CD4-positive, alpha-beta T cell treated with Interferon gamma for 1 hour (primary cell): ENCODE data around the gene BCAR1.
"Not testable (repeated sequence)": the region's sequence is repeated elsewhere in the genome, so short reads cannot be mapped to it uniquely, and the experiment has no call there.

ENCODE experiments used
- DNase-seq: peaks from one replicate; pipeline ENCODE4 v3.0.0-alpha.2; 2020

BCAR1 gene

DNA sequence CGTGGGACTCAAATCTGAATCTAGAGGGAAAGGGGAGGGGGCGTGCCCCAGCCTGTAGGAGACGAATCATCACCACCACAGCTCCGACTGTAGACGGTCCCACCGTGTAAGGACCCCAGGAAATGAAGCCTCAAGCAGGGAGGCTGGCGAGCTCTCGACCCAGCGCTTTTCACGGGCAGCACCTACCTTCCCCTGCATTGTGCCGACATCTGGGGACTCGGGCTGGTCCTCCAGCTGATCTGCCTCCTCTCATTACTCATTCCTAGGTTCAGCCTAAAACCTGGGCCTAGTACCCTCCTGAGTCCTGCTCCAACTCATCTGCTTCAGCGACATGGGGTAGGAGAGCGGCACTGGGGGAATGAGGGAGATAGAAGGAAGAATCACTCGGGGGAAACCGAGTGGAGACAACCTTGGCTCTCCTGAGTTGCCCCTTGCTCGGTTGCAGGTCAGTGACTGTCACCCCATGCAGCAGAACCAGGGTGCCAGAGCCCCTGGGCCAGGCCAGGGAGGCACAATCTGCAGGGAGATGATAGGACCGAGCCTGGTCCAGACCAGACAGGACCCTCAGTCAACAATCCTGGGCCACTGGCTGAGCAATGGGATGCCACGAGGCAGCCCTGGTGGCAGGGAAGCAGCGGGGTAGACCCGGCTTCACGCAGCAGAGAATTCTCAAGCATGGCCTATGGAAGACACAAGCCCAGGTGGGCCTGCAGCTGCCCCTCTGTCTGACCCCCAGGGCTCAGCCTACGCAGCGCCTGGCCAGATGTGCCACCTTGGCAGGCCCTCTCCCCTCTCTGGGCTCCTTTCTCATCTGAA lies 833 bp upstream of the BCAR1 start:
- DNase-seq: no peak

DNA sequence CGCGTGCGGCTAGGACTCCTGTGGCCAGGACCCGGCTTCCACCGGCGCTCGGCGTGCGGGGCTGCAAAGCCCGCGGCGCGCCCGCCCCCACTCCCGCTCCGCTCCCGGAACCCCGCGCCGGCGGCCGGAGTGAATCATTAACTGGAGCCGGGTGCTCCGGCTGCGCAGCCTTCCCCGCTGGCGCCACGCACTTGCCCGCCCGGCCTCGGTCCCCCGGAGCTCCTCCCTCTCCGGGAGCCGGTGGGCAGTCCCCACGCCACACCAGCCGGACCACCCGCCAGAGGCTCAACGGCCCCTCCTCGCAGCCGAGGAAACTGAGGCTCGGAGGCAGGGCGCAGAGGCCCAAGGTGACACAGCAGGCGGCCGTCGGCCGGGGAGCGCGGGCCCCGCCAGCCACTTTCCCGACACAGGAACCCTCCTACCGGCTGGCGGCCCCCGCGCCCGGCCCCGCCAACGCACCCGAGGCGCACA lies 580 bp downstream of the BCAR1 start:
- DNase-seq: no peak

DNA sequence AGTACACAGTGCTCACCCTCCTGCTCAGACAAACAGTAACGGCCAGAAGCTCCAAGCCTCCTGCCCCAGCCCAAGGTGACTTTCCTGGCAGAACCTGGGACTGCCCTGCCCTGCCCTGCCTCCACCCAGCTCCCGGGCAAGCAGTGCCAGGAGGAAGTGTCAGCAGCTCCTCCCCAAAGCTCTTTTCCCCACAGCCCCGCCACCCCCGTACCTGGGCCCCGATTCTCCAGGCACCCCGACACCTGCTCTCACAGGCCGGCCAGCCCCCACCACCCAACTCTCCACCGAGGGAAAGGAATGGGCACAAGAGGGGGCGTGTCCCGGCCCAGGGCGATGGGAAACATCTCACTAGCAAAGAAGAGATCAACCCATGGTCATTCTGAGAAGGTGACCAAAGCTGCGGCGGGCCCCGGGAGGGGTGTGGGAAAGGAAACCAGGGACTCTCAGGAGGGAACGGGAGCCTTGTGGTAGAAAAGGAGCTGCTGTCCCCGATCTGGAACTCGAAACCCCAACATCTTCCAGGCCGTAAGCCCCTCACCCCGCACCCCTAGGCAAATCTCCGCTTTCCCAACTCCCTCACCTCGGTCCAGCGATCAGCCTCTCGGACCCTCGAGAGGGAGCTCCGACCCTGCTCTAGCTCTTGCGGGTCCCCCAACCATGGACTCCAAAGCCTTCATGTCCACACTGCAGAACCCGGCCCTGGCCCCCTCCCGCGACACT lies 1.2 kb downstream of the BCAR1 start:
- no peak for DNase-seq

DNA sequence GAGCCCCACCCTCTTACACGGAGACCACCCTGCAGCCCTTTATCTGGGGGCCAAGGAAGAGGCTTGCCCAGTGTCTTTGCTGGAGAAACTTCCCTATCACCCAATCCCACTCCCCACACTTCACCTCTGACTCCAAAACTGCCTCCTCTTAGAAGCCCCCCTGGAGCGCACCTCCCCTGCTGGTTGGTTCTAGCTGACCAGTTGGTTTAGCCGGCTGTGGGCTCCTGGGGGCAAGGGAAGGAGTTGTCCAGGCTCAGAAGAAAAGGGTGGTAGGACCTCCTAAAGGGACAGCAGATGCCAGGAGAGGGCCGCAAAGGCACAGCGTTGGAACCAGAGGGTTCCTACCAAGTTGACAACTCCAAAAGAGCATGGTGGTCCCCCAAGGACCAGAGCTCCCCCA lies 2.0 kb downstream of the BCAR1 start:
- DNase-seq: no peak

DNA sequence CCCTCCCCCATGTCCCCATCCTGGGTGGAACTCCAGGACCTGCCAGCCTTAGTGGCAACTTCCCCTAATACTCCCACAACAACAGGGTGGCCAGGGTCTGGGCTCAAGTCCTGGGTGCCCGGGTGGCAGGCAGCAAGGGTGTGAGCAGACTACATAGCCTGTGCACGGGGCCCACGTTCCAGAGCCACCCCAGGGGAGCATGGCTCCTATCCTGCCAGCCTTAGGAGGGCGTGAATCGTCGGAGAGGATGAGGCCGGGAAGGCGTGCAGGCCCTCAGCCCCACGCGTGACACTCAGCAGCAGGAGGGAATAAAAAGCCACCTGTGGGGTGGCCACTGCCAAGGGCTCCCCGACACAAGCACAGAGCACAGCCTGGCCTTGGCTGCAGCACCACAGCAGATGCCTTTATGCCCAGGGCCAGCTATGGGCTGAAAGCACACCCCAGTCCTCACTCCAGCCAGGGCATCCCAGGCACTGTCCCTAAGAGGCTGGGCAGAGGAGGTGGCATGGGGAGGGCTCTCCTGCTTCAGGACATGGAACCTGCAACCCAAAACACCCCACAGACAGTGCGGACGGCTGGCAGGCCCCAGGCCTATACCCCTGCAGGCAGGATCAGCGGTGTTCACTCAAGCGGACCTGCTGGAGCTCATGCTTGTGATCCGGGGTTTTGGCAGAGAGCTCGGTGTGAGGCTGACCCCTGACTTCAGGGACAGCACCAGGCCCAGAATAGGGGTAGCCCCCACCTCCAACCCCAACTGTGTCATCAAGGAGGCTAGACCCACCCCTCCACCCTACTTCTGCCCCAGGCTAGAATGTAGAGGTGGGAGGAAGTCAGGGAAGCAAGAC lies 2.7 kb downstream of the BCAR1 start:
- DNase-seq: no peak

DNA sequence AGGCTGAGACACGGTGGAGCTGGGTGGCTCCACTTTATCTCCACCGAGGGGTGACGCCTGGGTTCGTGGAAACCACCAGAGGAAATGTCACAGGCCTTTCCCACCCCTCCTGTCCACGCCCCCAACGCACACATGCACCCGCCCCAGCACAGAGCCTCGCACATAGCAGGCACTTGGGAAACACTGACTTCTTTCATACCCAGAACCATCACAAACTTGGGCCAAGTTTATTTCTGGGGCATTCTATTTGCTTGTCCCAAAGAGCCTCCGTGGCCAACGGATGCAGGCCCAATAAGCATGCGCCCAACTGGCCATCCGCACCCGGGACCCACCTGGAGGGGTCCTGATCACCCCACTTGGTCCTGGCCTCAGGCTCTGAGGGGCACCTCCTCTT lies 3.3 kb downstream of the BCAR1 start:
- DNase-seq: no peak

DNA sequence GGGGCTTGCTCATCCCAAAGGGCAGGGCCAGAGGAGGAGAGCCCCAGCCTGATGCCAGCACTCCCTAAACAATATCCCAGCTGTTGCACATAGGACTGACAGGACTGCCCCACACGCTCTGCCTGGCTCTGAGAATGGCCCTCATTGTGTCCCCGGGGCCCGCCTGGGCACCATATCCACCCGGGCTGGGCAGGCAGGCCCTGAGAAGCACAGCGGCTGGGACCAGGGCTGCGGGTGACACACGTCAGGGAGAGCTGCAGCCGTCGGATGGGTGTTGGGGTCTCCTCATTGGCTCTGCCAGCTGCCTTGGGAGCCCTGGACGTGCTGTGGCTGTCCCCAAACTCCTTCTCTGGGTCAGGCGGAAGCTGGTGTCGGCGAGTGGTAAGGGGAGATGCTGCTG lies 4.2 kb downstream of the BCAR1 start:
- DNase-seq: no peak

DNA sequence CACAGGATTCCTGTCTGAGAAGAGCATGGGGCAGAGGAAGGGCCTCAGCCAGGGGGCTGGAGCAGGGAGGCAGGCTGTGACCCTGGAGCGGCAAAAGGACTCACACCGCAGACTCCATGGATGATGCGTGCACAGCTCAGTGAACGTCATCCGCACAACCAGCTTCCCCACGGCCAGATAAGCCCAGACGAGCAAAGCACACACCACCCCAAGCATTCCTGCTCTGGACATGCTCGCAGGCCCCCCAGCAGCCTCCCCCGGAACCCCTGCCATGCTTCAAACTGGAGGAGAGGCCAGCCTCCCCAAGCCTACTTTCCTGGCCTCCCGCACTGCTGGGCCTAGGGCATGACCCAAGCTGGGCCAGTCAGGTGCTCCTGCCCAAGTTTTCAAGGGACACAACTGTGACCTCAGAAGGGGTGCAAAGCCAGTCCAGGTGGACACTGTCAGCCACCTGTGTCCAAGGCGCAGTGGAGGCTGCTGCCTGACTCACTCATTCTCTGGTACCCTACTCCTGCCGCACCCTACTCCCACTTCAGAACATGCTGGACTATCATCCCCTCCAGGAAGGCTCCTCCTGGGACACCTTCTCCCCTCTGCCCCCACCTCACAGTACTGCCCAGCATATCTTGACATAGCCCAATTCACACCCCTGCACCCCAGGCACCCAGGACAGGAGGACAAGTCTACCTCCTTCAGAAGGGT lies 4.8 kb downstream of the BCAR1 start:
- no peak for DNase-seq

DNA sequence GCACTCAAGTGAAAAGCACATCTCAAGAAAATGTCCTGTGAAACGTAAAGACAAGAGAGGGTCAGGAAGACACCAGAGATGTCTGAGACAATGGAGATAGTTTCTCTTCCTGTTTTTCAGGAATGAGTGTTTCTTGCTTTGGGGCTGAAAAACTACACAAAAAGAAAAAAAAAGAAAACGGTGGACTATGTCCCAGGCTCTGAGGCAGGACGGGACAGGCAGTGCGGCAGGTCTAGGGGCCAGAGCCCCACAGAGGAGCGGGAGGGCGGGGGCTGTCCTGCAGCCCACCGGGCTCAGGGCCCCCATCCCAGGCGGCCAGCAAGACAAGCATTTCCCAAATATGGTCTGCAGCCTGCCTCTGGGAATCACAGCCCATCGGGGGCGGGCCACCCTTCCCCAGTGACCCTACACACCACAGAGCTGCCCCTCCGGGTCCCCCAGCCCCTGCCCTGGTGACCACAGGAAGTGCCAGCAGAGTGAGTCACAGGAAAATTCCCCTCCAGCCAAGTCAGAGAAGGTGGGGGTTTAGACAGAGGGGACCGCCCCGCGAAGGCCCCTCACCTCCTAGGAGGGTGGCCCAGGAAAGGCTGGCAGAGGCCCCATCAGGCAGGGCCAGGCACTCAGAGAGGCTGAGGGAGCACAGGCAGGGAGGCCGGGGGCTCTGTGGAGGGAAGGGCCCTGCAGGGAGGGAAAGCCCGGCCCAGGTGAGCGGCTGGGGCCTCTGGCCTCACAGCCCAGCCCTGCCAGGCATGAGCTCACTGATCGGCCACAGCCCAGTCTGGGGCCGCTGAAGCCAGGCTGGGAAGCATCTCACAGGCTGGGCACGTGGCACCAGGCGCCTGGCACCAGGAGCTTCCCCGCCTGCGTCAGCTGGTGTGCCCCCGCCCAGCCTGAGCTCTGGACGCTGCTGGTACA lies 6.3 kb downstream of the BCAR1 start:
- DNase-seq: no peak

DNA sequence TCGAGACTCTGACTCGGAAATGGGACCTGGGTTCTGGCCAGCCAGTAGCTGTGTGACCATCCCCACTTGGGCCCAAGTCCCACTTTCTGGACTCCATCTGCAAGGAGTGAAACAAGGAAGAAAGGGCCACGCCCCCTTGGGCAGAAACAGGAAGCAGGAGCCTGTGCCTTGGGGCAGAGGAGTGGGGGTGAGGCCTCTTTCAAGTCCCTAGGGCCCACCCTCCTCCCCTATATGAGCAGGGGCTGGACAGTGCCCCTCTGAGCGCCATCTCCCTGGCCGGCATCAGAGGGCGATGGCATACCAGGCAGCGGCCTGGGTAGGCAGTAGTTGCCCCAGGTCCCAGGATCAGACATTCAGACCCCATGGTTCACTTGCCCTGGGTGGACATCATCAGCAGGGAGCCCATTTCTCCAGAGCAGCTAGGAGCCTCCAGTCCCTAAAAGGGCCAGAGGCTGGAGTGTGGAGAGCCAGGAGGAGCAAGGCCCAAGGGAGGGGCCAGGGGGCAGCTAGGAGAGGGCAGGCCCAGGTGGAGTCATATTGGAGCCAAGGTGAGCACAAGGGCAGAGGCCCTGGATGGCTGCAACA lies 7.1 kb downstream of the BCAR1 start:
- DNase-seq: no peak

DNA sequence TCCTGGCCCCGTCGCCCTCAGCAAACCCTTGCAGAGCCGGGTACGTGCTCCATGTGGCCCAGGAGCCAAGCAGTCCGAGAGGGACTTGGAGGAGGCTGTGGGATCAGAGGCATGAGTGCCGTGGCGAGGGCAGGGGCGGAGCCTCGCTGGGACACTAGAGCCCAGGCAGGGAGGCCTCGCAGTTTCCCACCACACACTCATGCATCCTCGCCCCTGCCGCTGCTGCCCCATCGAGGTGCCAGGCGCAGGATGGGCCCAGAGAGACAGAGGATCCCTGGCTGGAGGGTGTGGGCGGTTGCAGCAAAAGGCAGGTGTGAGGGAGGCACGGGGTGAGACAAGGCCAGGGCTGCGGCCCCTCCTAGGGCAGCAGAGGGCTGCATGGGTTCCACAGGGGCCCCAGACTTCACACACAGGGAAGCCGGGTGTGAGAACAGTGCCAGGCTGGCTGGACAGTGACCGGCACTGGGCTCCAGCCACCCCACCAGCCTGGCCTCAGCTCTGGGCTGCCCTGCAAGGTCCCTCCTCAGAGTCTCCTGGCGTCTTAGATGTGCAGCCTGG lies 7.7 kb downstream of the BCAR1 start:
- no peak for DNase-seq

DNA sequence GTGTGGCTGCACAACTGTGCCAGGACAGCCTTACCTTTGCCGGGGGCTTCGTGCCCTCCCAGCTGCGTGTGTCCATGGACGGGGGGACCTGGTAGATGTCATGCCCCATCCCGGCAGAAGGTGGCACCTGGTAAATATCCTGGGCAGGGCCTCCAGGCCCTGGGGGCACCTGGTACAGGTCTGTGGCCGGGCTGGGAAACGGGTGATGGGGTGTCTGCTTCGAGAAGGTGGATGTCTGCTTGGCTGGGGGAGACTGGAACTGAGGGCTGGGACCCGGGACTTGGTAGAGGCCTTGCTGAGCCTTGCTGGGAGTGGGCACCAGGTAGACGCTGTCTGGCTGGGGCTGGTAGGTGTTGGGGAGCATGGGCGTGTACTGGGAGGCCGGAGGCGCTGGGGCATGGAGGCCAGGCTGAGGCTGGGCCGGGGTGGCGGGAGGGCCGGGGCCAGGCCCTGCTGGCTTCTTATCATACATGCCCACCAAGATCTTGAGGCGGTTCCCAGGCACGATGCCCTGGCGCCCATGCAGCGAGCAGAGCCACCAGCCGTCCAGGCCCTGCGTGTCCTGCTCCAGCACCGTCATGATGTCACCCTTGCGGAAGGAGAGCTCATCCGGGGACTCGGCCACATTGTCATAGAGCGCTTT lies 8.9 kb downstream of the BCAR1 start:
- DNase-seq: not testable (repeated sequence)

DNA sequence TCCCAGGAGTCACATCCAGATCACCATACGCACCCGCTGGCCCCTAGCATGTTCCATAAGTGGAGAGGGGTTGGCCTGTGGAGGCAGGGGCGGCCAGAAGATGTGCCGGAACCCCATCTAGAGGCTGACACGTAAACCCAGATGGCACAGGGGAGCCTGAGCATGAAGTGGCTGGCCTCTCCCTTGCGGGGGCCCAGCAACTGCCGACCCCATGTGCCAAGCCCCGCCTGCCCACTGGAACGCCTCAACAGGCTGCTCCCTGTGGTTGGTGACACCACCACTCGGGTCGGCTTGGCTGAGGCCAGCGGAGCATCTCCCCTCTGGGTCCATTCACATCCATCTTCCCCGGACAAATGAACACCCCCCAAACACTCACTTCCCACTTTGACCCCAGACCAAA lies 9.5 kb downstream of the BCAR1 start:
- DNase-seq: no peak

DNA sequence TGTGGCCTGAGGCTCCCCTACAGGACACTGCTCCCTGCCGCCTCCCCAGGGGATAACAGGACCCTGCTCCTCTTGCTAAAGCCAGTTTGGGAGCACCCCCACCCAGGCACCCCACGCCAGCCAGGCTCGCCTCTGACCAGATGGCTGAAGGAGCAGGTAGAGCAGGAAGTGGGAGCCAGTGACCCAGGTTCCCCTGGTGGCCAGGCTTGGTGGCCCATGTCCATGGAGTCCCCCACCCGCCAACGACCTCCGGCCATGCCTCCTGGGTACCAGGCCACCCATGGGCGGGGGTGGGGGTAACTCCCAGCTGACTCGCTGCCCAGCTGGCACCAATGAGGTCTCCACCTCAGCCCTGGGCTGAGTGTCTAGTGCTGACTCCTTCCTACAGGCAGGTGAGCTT lies 10.0 kb downstream of the BCAR1 start:
- no peak for DNase-seq

DNA sequence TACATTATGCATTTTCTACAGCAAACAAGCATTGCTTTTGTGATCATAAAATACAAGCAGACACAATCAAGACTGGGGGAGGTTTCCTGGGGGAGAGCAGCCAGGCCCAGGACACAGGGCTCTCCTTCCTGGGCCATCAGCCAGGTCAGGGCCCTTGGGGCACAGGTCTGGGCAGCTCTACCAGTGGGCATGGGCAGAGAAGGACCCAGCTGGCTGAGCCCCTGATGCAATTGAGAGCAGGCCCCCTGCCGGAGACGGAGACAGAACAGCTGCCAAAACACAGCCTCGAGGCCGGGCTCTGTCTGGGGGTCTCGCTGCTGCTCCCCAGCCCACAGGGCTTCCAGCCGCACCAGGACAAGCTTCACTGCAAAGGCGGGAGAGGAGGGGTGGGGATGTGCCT lies 10.8 kb downstream of the BCAR1 start:
- DNase-seq: not testable (repeated sequence)

DNA sequence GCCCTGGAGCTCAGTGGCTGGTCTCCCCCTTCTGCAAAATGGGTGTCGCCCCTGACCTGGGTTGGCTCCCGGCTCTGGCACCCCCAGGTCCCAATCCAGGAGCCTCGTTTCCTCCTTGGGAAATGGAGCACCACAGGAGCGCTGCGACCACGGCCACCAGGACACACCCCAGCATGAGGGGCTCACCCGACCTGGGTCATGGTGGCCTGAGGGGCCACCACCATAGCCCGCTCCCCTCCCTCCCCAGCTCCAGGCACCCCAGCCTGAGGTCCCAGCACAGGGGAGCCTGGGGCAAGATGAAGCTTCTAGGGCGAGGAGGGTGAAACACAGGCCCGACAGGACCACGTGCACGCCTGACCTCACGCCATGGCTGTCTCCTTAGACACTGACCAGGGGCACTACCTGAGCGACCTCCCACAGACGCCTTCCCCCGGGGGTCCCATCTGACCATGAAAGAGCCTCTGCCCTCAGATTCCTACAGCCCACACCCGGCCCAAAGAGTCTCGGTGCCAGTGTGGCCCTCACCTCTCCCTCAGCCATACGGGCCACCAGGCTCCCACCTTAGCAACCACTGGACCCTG lies 11.8 kb downstream of the BCAR1 start:
- no peak for DNase-seq

DNA sequence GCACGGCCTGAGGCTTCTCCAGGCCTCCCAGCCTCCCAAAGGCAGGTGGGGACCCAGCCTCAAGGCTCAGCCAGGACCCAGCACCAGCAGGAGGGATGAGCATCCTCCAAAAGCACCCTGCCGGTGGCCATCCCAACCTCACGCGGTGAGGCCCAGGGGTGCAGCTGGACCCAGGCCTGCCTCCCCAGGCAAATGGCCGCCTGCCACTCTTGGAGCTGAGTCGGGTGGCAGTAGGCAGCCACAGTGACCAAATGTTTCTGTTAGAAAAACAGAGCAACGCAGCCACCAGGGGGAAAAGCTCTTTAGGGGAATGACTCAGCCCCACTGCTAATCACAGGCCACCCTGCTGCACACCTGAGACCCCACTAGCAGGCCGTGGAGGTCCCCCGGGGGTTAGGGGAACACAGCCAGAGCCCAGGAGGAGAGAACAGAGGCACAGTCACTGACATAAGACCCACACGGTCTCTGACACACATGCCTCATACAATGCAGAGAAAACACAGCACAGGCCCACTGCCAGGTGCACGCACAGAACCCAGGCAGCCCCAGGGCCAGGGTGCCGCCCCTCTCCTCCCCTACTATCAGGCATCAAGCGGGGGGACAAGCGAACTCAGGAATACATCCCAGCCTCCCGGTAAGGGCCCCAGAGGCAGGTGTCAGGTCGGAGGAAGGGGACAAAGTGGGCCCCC lies 12.4 kb downstream of the BCAR1 start:
- DNase-seq: no peak

DNA sequence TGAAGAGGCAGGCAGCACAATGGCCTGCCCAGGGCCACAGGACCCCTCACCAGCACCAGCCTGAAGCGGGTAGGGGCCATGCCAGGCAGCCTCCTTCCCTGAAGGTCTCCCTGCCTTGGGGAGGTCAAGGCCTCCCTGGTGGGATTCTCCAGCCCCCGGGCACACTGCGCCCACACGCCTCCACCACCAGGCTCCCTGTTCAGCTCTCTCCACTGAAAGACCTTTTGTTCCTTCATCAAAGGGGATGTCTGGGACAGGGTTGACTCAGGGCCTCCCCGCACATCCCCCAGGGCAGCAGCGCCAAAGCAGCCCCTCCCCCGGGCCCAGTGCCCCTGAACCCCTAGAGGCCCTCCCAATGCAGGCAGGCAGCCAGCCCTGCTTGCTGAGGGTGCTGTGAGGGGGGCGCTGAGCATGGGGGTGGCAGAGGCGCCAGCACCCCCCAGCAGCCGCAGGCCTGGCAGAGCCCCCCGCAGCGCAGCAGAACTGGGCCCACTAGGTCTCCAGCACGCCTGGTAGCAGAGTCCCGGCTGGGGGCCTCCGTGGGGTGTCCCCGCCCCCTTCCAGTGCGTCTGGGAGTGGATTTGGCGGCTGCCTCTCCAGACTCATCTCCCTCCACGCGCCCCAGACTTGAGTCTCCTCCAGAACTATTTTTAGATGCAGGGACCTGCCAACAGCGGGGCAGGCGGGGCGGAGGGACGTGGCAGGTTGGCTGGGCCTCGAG lies 13.1 kb downstream of the BCAR1 start:
- DNase-seq: no peak
